COR-L47 (cell line): ENCODE data around the gene JAG2.
A peak's percentile ranks its signal among the peaks of the same experiment; 100 is the strongest.

Experiments
- DNase-seq: peaks from one replicate; lab custom pipeline; 2025; lab: John Stamatoyannopoulos, UW

JAG2 gene

DNA sequence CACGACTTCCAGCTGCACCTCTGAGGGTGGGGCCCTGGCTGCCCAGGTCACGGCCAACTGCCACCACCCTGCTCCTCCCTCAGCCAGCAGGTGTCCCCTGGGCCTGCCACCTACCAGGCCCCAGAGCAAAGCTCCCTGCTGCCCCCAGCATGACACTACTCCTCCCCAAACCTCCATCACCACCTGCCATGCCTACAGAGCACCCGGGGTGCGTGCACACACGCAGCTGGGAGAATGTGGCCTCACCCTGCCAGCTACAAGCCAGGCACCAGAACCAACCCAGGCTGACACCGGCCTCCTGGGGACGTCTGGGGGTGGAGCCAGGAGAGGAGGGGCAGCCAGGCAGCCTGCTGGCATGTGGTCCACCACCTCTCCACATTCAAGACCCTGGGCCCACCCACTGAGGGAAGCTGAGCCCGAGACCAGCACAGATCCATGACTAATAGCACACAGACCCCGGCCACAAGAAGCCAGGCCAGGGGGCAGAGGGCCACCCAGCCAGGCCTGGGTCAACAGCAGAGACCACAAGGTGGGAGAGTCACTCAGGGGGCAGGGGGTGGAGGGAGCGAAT, 3.4 kb downstream of the JAG2 start:
- DNase-seq, result peak; percentile 89

DNA sequence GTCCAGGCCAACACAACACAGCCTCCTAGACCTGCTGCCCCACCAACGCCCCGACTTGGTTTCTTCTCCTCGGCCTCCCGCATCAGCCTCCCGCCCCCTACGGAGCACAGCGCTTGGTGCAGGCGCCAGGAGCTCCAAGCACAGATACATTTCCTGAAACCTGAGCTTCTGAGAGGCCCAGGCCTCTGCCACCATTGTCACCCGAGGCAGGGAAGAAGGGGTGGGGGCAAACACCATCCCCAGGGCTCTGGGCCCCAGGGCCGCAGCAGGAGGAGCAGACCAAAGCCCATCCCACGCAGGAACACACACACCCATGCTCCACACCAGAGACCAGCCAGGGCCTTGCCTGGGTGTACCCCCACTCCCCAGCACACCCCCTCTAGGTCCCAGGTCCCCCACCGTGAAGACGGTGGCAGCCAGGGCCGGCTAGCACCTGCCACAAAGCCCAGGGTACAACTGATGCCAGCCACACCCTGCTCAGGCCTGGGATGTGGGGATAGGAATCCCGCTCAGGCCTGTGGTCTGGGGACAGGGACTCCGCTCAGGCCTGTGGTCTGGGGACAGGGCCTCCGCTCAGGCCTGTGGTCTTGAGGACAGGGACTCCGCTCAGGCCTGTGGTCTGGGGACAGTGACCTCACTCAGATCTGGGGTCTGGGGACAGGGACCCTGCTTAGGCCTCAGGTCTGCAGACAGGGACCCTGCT, 5.4 kb downstream of the JAG2 start:
- no peak for DNase-seq

DNA sequence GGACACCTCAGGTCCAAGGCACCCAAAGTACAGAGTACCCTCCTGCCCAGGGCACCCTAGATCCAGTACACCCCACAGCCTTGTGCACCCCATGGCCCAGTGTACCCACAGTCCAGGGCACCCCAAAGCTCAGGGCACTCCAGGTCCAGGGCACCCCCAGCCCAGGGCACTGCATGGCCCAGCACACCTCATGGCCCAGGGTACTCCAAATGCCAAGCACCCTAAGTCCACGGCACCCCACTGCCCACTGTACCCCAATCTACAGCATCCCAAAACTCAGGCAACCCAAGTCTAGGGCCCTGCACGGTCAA, 6.0 kb downstream of the JAG2 start:
- no peak for DNase-seq

DNA sequence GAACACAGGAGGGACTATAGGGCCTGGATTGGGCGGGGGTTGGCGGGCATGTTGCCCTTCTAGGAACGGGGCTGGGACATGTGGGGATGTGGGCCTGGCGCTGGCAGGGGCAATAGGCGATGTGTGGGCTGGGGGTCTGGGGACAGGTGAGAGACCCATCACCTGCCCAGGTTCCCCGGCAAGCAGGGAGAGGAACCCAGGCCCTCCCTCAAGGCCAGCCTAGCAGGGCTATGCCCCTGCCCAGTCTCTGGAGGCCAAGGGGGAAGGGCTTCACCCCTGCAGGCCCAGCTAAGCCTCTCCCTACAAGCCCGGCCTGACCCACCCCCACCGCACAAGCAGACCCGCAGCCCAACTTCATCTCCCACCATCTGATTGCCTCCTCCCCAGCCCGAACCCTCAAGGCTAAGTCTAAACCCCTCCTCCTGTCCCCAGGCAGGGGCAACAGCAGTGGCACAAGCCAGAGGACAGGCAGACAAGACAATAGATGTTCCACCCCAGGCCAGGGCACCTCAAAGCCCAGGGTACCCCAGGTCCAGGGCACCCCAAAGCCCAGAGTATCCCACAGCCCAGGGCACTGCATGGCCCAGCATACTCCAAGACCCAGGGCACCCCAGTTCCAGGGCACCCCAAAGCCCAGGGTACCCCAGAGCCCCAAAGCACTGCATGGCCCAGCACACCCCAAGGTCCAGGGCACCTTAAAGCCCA, 6.5 kb downstream of the JAG2 start:
- no peak for DNase-seq

DNA sequence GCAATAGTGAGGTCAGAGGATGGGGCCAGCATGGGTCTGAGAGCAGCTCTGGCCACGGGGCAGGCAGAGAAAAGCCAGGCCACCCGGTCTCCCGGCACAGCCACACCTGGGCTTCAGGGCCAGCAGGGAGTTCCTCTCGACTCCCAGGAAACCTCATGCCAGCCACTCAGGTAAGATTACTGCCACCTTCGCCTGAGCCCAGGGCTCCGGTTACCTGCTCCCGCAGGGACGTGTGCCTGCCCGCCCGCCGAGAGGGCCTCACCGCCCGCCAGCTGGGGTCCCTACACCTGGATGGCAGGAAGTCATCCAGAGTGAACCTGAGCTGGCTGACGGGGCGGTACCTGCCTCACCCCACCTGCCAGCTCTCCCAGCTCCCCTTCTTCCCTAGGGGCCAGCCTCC, 7.3 kb downstream of the JAG2 start:
- DNase-seq, result peak; percentile 92

DNA sequence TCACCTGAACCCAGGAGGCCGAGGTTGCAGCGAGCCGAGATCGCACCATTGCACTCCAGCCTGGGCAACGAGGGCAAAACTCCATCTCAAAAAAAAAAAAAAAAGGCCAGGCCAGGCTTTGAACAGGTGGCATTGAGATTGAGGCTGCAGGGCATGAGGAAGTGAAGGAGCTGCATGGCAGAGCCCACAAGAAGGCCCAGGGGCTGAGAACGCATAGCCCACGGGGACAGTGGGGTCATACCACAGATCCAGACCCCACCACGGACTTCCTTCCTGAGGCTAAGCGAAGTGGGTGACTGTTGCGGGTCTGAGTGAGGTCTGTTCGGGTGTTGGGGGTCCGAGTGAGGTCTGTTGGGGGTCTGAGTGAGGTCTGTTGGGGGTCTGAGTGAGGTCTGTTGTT, 7.8 kb downstream of the JAG2 start:
- DNase-seq, result no peak

DNA sequence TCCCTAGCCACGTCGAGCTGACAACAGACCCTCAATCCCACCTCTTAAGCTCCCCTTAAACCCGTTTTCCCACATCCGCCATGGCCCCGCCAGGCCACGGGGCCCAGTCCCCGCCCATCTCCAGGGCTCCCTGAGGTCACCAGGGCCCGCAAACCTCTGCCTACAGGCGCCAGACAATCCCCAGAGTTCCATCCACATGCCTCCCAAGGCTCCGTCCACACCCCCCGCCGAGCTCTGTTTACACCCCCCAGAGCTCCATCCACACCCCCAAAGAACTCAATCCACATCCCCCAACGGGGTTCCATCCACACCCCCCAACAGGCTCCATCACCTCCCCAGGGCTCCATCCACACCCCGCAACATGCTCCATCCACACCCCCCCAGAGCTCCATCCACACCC, 9.2 kb downstream of the JAG2 start:
- no peak for DNase-seq

DNA sequence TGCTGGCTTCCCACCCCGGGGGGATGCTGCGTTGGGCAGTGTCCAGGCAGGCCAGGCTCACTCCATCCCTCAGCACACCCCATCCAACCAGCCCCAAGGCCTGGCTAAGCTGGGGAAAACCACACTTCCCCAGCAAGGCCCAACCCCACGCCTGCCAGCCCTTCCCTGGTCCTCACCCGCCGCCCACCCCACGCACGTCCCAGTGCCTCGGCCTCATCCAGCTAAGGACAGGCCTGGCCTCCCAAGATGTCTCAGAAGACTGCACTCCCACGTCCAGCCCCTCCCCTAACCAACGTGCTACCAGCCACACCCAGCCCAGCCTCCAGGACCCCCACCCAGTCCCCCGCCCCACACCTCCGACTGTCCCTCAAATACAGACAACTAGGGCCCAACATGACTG, 9.8 kb downstream of the JAG2 start:
- no peak for DNase-seq

DNA sequence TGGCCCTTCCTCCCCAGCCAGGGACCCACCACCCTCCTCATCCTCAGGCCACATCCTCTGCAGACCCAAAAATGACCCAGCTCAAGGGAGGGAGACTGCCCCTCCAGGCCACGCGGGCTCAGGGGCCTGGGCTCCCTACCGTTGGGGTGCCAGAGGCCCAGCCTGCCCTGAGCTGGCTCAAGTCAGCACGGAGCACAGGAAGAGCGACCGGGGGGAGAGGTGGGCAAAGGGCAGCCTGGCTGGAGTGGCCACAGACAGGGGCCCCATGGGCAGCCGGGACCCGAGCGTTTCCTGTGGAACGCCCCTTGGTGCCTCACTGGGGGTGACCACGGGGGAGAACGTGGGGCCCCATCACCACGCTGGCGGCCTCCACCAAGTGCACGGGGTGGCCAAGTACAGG, 10.7 kb downstream of the JAG2 start:
- DNase-seq, result no peak

DNA sequence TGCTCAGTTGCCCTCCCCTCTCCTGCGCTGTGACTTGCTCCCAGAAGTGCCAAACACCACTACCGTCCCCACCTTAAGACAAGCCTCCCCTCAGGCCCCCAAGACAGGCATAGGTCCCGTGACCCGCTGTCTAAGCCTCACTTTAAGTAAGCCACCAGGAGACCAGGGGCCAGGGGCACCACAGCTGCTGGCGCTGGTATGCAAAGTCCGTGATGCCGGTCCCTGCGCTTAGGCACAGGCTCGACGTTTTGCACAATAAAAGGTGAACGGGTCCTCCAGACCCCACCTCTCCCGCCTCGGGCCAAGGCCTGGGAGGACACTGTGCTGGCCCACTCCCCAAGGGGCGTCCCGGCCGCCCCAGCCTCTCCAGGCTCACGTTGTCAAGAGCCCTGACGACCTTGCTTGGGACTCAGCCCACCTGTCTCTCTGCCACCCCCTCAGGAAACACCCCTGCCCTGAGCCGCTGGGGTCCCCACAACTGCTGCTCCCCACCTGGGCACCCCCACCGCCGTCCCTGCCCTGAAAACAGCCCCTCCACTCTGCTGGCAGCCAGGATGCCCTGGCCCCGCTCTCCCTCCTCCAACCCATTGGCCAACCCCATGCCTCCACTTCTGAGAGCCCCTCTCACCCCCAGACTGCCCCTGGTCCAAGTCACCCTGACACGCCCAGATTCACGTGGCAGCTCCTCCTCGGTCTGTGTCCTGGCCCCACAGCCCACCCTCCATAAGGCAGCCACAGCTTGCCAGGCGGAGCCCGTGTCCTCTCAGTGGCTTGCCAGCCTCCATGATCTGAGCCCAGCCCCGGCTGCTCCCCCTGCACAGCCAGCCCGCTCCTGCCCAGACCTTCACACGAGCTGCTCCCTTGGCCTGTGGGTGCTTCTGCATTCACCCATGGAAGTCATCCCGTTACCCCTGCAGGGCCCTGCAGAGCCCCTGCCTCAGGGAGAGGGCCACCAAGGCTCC, 11.9 kb downstream of the JAG2 start:
- DNase-seq, result no peak

DNA sequence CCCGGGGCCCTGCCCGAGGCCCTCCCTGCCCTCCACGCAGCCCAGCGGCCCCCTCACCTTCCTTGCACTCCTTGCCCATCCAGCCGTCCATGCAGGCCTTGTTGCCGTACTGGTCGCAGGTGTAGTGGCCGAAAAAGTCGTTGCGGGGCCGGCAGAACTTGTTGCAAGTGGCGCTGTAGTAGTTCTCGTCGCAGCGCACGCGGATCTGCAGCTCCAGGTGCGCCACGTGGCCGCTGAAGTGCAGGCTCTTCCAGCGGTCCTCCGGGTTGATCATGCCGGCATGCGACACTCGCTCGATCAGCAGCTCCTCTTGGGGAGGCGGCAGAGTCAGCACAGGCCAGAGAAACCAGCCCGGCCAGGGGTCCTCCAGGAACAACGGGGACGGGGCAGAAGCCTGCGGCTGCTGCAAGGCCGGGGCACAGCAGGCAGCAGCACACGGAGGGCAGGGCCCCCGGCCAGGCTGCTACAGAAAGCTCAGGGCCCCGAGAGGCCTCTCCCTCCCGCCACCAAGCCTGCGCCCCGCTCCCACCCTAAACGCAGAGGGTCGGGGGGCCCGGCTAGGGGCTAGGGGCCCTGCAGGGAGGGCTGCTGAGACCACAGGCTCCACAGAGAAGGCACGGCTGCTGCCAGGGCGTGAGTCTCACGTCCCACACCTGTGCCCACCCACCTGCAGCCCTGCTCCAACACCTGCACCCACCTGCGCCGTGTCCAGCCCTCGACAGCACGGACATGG, 12.7 kb downstream of the JAG2 start:
- no peak for DNase-seq

DNA sequence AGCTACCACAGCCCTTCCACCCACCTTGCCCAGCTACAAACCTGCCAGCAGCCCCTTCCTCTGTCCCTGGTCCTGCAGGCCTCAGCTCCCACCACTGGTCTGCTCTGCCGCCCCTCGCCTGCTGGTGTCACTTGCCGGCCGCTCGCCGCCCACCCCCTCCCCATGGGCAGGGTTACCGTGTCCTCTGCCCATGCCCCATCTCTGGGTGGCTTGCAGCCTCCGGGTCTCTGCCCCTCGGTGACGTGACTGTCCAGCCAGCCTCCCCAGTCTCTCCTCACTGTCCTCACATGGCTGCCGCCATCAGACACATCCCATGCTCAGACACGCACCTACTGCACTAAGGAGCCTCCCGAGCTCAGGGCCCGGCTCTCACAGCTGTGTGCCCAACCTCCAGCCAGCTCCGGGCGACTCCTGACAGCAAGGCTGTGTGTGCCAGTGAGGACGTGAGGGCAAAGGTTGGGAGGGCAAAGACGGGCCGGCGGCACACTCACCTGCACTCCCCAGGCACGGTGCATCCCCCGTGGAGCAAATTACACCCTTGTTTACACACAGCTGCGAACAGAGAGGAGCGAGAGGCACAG, 13.4 kb downstream of the JAG2 start:
- peak; percentile 45 for DNase-seq

DNA sequence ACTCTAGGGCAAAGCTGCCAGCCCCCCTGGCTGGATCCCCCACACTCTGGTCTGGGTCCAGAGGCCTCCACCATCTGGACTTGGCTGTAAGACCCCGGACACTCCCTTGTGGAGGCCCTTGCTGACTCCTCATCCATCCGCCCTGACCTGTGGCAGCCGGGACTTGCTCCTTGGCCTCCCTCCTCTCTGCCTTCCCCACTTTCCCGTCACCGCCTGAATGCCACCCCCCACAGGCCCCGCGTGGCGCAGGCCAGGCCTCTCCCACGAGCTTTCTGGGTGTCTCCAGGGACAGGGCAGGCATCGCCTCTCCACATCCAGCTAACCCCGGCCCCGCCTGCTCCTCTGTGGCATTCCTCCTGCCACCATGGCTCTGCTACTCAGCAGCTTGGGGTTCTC, 14.1 kb downstream of the JAG2 start:
- DNase-seq, result no peak

DNA sequence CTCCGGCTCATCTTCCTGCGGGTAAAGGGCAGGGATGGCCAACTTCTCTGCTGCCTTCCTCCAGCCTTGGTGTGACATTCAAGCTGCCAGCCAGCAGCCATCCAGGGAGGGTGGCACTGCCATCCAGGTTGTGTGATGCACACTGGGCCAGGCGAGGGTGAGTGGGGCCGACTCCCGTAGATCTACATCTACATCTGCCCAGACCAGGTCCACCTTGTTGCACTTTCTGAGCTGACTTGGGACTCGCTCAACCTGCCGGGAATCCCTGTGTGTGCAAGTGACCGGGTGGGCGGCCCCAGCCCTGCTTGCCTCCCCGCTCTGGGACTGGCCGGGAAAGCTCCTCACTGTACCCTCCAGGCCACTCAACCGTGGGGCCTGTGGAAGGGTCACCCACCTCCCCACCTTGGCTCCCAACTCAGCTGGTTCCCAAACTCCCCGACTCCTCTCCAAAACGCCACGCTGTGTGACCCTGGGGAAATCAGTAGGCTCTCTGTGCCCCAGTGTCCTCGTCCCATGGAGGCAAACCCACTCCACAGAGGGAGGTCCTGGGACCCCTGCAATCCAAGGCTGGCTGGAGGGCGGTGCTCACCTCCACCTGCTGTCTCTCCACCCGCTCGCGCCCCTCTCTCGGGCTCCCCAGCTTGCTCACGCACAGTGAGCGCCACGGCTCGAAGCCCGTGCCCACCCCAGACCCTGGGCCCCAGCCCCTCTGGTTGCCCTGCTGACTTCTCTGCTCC, 14.7 kb downstream of the JAG2 start:
- DNase-seq, result no peak

DNA sequence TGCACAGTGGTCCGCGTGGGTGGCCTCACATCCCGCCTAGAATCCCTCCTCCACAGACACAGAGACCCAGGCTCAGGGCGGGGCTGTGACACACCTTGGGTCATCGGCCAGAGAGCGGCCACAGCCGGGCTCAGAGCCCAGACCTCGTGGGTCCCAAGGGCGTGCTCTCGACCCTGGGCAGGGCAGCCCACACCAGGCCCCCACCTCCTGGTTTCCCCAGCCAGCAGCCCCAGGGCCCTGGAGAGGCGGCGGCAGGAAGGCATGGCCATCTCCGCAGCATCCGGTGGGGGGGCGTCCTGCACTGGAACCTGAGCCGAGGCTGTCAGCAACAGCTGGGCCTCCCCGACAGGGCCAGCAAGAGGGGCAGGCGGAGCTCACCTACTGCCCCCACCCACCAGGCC, 15.2 kb downstream of the JAG2 start:
- DNase-seq, result no peak

DNA sequence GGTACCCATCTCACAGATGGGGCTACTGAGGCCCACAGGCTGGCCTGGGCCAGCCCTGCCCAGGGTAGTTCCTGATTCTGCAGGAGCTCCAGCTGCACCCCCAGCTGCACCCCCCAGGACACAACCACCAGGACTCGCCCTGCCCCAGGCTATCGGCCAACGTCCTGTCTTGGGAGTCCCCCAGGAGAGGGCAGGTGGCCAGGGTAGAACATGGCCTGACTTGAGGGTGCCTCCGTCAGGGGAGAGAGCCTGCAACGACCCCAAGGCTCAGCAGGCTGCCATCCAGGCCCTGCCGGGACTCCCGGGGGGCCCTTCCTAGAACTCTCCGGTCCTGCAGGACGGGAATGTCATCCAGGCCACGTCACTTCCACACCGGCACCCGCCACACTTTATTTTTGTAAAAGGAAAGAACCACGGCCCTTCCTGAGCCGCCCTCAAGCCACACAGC, 15.8 kb downstream of the JAG2 start:
- no peak for DNase-seq

DNA sequence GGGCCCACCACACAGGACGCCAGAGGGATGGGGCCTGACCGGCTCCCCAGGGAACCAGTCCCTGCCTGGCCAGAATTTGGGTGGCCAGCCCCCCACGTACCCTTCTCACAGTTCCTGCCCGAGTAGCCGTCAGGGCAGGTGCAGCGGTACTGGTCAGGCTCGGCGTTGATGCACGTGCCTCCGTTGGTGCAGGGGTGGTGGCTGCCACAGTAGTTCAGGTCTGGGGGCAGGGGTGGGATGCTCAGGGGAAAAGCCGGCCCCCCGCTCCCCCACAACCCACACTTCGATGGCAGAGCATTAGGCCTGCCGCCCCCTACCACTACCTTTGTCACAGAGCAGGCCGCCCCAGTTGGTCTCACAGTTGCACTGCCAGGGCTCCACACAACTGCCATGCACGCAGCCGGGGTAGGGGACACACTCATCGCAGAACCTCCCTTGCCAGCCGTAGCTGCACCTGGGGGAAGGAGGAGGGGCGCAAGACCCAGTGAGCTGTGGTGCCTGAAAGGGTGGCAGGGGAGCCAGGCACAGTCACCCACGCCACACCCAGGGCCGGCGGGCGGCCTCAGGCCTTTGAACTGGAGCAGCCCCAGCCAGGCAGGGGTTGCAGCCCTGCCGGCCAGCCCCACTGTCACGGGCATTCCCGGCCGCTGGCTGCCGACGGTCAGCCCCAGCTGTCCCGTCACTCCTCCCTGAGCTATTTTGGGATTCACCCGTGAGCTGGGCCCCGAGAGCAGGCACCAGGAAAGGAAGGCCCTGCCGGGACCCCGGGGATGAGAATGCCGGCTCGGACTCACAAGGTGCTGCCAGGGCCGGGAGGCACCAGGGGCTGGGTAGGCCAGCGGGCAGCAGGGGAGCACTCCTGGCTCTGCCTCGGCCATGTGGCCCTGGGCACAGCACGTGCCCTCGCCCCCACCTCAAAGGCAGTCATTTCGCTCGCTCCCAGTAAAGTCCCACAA, 16.5 kb downstream of the JAG2 start:
- DNase-seq, result no peak

DNA sequence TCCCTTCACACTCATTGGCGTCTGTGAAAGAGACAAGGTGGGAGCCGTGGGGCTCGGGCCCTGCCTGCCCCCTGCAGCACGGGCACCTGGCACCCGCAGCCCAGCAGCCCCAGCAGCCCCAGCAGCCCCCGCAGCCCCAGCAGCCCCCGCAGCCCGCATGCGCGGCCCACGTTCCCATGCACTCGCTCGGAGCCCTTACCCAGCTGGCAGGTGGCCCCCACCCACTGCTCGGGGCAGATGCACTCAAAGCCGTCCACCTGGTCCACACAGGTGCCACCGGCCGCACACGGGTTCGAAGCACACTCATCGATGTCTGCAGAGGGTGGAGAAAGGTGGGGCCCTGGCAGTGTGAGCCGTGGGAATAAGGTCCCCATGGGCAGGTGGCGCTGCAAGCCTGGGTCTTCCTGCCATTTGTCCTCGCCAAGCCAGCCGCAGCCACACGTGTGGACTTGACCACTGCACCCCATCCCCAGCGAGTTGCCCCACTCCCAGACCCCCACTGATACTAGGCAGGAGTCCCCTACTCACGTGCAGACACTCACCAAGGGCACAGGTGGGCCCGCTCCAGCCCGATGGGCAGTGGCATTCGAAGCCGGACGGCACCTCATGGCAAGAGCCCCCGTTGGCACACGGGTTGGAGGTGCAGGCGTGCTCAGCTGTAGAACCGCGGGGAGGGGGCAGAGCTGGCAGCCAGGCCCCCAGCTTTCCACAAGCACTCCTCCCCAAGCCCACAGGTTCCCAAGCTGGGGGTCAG, 17.3 kb downstream of the JAG2 start:
- no peak for DNase-seq
